HG02623 (cell line): ENCODE measurements around the gene COPRS.
"Not testable (repeated sequence)": the region's sequence is repeated elsewhere in the genome, so short reads cannot be mapped to it uniquely, and the experiment has no call there.

Experiments used
- ATAC-seq: cut with Tn5 transposase; IDR thresholded peaks from one replicate; pipeline ENCODE4 v1.9.1; 2021; ENCODE audit warnings: moderate library complexity; ENCODE audit not compliant: unreplicated experiment

COPRS gene

DNA sequence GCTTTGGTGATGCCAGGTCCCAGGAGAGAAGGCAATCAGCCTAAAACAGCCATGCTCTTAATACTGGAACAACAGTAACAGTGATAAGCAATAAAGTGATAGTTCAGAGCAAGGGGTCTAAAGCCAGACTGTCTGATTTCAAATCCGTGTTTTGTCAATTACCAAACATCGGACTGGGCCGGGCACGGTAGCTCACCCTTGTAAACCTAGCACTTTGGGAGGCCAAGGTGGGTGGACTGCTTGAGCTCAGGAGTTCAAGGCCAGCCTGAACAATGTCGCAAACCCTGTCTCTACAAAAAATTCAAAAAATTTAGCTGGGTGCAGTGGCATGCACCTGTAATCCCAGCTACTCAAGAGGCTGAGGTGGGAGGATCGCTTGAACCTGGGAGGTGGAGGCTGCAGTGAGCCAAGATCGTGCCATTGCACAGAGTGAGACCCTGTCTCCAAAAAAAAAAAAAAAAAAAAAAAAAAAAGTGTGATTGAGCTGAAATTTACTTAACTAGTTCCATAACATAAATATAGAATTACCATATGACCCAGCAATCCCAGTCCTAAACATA lies 5.1 kb downstream of the COPRS start:
- no peak for ATAC-seq

DNA sequence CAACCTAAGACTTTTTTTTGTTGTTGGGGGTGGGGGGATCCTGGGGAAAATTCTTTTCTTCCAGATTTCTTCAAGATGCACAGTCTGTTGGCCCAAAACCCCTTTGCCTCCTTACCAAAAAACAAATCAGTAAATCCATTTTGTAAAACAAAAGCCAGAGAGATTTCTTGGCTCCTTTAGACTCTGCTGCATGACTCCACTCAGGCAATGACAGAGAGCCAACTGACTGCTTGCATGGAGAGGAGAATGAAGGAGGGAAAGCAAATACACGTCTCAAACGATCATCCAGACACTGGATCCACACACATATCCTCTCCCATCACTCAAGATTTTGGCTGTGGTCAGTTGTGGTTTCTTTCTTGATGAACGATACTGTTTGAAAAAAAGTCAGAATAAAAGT lies 13.8 kb downstream of the COPRS start:
- ATAC-seq: no peak

DNA sequence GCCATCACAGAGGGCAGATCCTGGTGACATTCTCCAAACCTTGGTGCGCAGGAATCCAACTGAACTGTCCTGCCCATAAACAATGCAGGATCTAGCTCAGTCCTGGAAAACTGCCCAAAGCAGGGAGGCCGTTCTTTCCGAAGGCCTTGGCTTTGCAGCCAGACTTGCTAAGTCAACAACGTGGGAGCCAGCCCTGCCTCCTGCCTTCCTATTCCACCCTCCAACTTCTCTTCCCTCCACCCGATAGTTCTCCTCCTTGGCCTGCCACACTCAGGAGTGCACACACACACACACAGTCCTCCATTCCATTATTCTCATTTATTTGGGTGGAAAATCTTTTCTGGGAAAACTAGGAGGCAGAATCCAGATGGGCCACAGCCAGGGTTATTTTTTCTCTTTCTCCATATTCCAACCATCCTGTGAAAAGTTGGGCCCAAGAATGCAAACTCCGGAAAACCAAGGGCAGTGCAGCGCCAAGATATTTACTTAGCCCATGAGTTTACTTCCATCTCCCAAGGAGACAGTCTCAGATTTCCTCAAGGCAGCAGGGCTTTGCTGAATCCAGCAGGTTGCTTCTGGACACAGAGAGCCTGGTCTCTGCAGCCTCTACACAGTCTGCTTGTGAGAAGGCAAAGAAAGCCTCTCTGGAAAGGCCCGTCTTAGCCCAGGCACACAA lies 15.8 kb downstream of the COPRS start:
- ATAC-seq: no peak

DNA sequence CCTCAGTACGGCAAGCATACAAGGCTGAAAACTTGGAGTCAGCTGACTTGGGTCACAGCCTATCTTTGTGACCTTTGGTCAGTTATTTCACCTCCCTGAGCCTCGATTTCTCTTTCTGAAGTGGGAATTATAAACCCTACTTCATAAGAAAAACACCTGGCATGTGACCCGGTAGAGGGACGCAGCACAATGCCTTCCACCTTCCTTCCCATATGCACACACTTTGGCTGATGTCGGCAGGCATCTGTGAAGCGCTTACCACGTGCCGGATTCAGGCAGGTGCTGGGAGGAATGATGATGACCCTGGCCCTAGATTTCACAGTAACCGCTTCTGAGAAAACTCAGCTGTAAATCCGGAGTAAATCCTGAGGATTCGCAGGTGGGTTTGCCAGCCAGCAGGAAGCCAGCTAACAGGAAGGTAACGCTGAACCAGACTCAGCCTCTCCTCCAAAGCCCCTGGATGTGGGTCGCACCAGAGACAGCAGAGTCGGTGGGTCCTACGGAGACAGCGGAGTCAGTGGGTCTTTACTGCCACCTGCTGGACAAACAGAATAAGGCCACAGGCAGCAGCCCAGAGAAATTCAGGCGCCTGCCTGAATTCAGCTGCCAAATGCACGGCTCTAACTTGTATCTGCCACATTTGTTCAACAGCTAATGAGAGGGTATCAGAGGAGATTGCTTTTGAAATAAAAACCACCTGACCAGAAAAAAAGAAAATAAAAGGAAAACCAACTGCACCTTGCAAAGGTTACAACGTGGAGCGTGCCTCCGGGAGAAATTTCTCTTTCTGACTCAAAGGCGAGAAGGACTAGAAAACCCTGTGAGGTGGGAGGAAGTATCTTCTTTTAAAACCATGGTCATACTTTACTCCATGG lies 16.6 kb downstream of the COPRS start:
- ATAC-seq: no peak

DNA sequence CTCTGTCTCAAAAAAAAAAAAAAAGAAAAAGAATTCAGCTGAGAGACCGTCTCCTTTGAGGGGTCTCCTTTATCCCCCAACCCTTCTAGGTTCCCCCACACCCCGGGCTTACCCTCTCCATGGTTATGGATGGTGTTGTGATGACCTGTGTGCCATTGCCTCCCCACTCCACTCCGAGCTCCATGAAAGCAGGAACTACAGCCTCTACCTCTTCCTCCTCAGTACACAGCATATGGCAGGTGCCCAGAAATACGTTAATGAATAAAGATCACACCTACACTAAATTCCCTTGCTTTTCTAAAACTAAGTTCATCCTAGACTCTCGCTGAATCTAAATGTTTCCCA lies 17.2 kb downstream of the COPRS start:
- no peak for ATAC-seq

DNA sequence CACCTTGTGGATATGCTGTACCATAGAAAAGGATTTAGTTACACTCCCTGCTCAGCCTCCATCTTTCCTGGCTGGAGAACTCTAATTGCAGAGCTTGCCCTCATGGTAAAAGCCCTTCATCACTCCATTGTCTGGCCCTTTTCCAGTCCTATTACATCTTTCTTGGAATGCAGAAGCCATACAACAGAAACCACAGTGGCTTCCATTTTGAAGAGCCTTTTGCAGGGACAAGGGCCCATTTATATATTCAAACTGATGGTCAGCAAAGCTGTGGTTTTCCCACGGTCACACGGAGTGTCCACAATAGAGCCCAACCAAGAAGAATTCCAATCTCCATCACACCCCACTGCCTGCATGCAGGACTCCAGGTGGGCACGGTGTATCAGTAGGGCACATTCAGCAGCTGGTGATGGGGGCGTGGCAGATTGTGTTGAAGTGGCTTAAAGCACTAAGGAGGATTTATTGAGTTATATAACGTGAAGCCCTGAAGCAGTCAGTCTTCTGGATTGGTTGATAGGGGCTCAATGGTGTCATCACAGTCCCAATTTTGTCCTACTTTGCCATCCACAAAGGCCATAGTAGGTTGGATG lies 20.3 kb downstream of the COPRS start:
- no peak for ATAC-seq

DNA sequence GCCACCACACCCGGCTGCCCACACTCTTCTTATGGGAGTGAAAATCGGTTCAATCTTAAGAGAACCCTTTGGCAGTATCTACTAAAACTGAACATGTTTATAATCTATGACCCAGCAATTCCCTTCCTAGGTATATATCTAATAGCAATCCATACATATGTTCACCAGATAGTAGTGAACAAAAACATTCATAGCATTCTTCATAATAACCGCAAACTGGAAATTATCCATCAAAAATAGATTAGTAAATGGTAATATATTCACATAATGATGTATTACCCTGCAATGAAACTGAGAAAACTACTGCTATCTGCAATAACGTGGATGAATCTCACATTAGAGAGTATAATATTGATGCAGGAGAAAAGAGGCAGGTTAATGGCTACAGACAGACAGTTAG lies 23.1 kb downstream of the COPRS start:
- ATAC-seq: no peak

DNA sequence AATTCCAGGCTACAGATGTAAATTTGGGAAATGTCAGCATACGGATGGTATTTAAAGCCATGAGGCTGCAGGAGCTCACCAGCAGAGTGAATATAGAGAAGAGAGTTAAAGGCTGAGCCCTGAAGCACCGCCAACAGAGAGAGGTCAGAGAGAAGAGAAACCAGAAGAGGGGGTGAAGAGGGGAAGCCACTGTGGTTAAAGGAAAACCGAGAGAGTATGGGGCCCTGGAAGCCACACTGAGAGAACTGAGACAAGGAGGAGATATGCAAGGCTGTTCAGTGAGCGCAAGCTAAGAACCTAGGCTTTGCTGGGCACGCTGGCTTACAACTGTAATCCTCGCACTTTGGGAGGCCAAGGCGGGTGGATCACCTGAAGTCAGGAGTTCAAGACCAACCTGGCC lies 24.6 kb downstream of the COPRS start:
- ATAC-seq: no peak

DNA sequence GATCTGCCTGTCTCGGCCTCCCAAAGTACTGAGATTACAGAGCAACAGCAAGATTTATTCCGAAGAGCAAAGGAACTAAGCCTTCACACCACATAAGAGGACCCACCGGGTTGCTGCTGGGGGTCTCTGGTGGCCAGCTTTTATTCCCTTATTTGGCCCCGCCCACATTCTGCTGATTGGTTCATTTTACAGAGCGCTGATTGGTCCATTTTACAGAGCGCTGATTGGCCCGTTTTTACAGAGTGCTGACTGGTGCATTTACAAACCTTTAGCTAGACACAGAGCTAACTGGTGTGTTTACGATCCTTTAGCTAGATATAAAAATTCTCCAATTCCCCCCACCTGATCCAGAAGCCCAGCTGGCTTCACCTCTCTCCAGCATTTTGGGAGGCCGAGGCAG lies 26.3 kb downstream of the COPRS start:
- no peak for ATAC-seq

DNA sequence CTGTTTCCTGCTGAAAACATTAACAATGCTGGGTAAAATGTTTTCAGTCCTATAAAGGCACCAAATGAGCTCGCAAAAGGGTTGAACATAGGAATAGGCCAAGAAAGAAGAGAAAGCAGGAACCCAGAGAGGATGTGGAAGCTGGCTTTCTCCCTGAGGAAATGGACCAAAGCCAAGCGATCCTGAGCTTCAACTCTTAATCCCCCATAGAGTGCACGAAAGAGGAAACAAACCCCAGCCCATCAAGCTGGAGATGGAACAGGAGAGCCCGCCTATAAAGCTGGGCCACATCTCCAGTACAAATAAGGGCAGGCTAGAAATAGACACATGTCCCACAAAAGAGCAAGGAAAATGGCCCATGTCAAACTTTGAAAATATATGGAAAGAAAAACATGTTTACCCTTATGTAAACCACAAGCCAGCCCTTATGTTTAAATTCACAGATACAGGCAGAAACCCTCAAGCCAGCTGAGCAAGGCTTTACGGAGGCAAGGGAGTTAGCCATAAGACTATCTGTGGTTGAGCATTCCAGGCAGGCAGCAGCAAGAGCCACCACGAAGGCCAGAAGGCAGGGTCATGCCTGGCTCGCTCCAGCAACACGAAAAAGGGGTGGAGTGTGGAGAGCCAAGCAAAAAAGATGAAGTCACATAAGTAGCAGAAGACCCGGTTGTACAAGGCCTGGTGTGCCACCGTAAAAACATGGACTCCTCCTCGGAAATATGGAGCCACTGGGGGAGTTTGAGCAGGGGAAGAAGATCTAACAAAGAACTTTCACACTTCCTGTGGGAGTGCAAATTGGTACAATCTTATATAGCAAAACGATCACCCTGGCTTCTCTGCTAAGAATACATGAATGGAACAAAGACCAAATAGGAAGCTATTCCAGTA lies 27.8 kb downstream of the COPRS start:
- ATAC-seq: no peak

DNA sequence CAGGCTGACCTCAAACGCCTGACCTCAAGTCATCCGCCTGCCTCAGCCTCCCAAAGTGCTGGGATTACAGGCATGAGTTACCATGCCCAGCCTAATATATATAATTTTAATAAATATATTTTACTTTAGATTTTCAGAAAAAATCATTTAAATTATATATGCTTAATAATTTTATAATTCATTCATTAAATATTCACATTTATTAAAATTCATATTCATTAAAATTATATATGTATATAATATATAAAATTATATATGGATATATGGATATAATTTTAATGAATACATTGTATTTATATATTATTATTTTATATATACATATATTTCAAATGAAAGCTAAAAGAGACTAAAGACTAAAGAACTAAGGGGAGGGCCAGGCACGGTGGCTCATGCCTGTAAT lies 29.4 kb downstream of the COPRS start:
- ATAC-seq: no peak

DNA sequence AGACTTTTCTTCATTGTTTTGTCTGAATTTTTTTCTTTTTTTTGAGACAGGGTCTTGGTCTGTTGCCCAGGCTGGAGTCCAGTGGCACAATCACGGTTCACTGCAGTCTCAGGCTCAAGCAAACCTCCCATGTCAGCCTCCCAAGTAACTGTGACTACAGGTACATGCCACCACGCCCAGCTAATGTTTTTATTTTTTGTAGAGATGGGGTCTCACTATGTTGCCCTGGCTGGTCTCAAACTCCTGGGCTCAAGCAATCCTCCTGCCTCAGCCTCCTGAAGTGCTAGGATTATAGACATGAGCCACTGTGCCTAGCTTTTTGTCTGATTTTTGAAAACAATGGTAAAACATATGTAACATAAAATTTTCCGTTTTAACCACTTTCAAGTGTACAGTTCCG lies 30.1 kb downstream of the COPRS start:
- not testable (repeated sequence) for ATAC-seq

DNA sequence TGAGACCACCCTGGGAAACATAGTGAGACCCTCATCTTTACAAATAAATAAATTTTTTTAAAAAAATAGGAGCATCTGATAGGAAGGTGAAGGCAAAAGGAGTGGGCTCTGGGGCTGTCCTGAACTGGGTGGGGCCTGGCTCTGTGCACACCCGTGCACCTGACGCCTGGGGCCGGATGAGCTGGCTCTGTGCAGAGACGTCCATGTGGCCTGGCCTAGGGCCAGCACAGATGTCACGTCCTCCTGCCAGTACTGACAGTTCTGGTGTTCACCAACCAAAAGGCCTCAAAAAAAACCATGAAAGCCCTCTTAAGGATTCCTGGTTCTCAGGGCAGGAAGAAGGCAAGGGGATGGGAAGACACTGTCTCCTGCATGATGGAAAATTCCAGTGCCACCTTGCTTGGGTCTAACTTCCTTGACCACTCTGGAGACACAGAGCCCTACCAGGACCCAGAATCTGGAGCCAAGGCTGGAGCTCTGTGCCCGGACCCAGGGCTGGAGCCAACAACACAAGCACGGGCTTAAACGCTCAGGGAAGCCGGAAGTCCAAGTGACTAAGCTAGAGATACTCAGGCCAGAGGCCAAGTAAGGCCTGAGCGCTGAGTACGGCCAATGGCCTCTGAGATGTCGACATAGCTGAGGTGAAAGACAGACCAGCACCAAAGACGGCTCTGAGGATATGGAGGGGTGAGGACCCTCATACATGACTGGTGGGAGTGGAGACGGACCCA lies 32.9 kb downstream of the COPRS start:
- ATAC-seq: no peak

DNA sequence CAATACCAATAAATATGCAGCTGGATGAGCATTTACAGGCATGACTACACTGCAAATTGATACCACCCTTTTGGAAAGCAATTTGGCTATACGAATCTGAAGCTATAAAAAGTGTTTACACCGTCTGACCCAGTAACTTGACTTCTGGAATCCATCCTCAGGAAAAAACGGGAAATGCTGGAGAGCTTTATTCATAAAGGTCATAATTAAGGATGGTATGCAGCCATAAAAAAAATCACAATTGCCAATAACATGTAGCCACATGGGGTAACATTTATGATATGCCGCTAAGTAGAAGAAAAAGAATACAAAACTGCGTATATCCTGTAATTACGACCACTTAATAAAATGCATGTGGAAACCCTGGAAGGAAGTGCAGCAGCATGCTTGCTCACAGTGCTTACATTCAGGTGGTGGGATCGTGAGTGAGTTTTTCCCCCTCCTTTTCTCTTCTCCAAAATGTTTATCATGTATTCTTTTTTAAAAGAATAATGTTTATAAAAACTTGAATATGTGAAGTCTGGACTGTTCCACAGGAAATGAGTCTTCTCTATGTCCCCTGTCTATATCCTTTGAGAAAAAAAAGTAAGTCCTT lies 34.2 kb downstream of the COPRS start:
- no peak for ATAC-seq

DNA sequence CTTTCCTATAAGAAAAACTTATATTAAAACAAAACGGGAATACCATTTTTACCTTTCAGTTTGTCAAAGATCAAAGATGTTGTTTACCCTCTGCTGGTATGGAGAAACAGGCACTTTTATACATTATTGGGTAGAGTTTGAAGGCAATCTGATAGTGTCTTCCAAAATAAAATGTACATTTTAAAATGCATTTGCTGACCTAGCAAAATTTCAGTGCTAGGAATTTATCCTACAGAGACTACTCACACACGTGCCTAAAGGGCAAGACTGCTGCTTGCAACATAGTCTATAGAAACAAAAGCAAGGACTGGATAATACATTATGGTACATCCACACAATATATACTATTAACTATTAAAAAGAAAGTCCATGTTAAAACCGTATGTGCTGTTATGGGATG lies 36.0 kb downstream of the COPRS start:
- no peak for ATAC-seq

DNA sequence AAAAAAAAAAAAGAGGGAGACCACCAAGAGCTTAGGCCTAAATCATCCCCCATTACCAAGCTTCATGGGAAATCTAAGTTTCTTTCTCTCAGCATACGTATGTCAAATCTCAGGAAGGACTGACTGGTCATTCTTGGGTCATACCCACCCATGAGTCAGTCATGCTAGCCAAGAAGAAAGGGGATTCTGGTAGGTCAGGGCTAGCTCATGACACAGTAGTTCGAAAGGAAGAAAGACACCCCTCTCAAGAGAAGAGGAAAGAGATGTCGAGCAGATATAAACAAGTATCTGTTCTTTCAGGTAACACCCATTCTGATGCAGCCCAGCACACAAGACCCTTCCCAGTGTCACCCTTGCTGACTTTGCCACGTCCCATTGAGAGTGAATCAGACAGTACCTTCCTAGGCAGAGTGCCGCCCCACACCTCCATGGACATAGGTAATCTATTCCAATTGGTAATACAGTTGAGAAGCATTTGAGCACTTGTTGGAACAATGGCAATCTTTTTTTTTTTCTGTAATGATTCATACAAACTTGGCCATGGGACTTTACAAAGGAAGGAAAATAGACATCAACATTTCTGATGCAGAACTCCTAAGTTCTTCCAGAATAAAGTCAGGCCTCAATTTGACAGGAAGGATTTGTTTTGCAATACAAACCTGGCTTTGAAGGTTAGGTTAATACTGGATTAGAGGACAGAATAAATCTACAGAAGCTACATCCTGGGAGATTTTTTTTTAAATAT lies 38.2 kb downstream of the COPRS start:
- ATAC-seq: no peak

DNA sequence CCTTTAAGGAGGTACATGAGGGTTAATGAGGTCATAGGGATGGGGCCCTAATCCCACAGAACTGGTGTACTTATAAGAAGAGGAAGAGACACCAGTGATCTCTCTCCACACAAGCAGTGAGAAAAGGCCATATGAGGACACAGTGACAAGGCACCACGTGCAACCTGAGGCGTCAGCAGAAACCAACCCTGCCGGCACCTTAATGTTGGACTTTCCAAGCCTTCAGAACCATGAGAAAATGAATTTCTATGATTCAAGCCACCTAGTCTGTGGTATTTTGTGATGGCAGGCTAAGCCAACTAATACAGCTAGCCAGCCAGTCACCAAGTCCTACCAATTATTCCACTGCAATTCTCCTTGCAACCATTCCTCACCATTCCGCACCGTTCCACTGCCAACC lies 39.5 kb downstream of the COPRS start:
- no peak for ATAC-seq

DNA sequence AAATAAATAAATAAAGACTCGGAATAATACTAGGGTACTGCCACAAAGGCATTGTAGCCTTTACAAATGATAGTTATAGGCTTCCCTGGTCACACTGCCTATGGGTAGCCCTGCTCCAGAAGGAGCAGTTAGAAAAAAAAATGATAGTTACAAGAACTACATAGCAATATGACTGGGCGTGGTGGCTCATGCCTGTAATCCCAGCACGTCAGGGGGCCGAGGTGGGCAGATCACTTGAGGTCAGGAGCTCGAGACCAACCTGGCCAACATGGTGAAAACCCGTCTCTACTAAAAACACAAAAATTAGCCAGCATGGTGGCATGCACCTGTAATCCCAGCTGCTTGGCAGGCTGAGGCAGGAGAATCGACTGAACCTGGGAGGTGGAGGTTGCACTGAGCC lies 40.2 kb downstream of the COPRS start:
- not testable (repeated sequence) for ATAC-seq

DNA sequence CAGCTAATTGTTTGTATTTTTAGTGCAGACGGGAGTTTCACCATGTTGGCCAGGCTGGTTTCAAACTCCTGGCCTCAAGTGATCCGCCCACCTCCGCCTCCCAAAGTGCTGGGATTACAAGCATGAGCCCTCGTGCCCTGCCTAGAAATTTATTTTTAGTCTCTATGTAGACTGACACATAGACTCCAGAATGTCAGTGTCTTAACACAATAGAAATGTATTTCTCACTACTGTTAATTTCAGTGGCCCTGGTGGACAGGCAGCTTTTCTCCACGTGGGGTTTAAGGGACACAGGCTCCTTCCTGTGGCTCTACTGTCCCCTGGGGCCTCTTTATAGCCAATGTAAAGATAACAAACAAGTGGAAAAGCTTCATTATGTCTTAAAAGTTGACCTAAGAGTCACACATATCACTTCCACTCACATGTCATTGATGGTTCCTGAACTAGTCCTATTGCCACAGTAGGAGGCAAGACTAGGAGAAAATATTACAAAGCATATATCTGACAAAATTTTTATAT lies 43.8 kb downstream of the COPRS start:
- no peak for ATAC-seq
